H9 (cell line): ENCODE results near the gene ACP1. TPM values are rescaled to one million over a fixed set of nuclear protein-coding genes. Genes with fewer than 3 reads are reported as not detected.
A peak's percentile ranks its signal among the peaks of the same experiment; 100 is the strongest.

ENCODE experiments used
- DNase-seq: peaks from one replicate; pipeline ENCODE4 v3.0.0-alpha.2; 2017
- H2AFZ ChIP-seq: one replicate; pipeline ENCODE4 v1.6.1; 2013; ENCODE audit warnings: mild to moderate bottlenecking, low read length, control low read depth, moderate library complexity
- H2AK5ac ChIP-seq: 2 replicates; pipeline ENCODE4 v1.6.1; 2013; ENCODE audit warnings: low read length, control low read depth, mixed read lengths; ENCODE audit not compliant: insufficient read length
- H2BK120ac ChIP-seq: one replicate; pipeline ENCODE4 v1.6.1; 2013; ENCODE audit warnings: low read depth, mild to moderate bottlenecking, low read length, control low read depth, inconsistent platforms; ENCODE audit not compliant: poor library complexity, severe bottlenecking
- H2BK12ac ChIP-seq: 2 replicates; pipeline ENCODE4 v1.6.1; 2013; ENCODE audit warnings: low read length, control low read depth, mixed read lengths, low read depth; ENCODE audit not compliant: insufficient read length
- H2BK15ac ChIP-seq: 2 replicates; pipeline ENCODE4 v1.6.1; 2013; ENCODE audit warnings: low read depth, low read length, control low read depth
- H2BK20ac ChIP-seq: one replicate; pipeline ENCODE4 v1.6.1; 2013; ENCODE audit warnings: low read depth, mild to moderate bottlenecking, low read length, control low read depth, inconsistent platforms; ENCODE audit not compliant: poor library complexity, severe bottlenecking
- H2BK5ac ChIP-seq: 2 replicates; pipeline ENCODE4 v1.6.1; 2013; ENCODE audit warnings: low read length, control low read depth, mixed read lengths; ENCODE audit not compliant: insufficient read length
- H3K14ac ChIP-seq: 2 replicates; pipeline ENCODE4 v1.6.1; 2013; ENCODE audit warnings: low read length, control low read depth; ENCODE audit not compliant: insufficient read depth
- H3K18ac ChIP-seq: 2 replicates; pipeline ENCODE4 v1.6.1; 2013; ENCODE audit warnings: low read depth, mild to moderate bottlenecking, mixed read lengths, low read length, control low read depth; ENCODE audit not compliant: insufficient read length
- H3K23ac ChIP-seq: 2 replicates; pipeline ENCODE4 v1.6.1; 2013; ENCODE audit warnings: low read length, control low read depth, mixed read lengths, low read depth; ENCODE audit not compliant: insufficient read length
- H3K23me2 ChIP-seq: 2 replicates; pipeline ENCODE4 v1.6.1; 2013; ENCODE audit warnings: low read depth, mild to moderate bottlenecking, mixed read lengths, low read length, control low read depth; ENCODE audit not compliant: insufficient read length, poor library complexity, severe bottlenecking
- H3K27ac ChIP-seq: 2 replicates; pipeline ENCODE4 v1.5.1; 2013; ENCODE audit warnings: low read length, control low read depth, mixed read lengths, low read depth; ENCODE audit not compliant: insufficient read length
- H3K27me3 ChIP-seq: 2 replicates; pipeline ENCODE4 v1.6.1; 2013; ENCODE audit warnings: low read length, control low read depth, inconsistent platforms; ENCODE audit not compliant: insufficient read depth
- H3K4ac ChIP-seq: 2 replicates; pipeline ENCODE4 v1.6.1; 2013; ENCODE audit warnings: low read depth, mild to moderate bottlenecking, control low read depth, inconsistent platforms, low read length, moderate library complexity
- H3K4me1 ChIP-seq: 2 replicates; pipeline ENCODE4 v1.6.1; 2013; ENCODE audit warnings: low read length, control low read depth, inconsistent platforms; ENCODE audit not compliant: insufficient read depth
- H3K4me2 ChIP-seq: 2 replicates; pipeline ENCODE4 v1.6.1; 2013; ENCODE audit warnings: low read length, control low read depth, mixed read lengths; ENCODE audit not compliant: insufficient read length, insufficient read depth
- H3K56ac ChIP-seq: 2 replicates; pipeline ENCODE4 v1.6.1; 2013; ENCODE audit warnings: low read depth, mild to moderate bottlenecking, mixed read lengths, low read length, control low read depth; ENCODE audit not compliant: insufficient read length
- H3K79me1 ChIP-seq: 2 replicates; pipeline ENCODE4 v1.6.1; 2013; ENCODE audit warnings: low read depth, mild to moderate bottlenecking, moderate library complexity, low read length, control low read depth, inconsistent platforms; ENCODE audit not compliant: insufficient read depth, poor library complexity, severe bottlenecking
- H3K79me2 ChIP-seq: 2 replicates; pipeline ENCODE4 v1.6.1; 2013; ENCODE audit warnings: low read length, control low read depth, inconsistent platforms; ENCODE audit not compliant: insufficient read depth
- H3K9ac ChIP-seq: 2 replicates; pipeline ENCODE4 v1.6.1; 2013; ENCODE audit warnings: low read length, control low read depth, mixed read lengths; ENCODE audit not compliant: insufficient read length; ENCODE audit errors: extremely low read depth
- H3K9me3 ChIP-seq: one replicate; pipeline ENCODE4 v1.6.1; 2013; ENCODE audit warnings: low read depth, low read length, inconsistent platforms; ENCODE audit not compliant: control insufficient read depth
- H3T11ph ChIP-seq: one replicate; pipeline ENCODE4 v1.6.1; 2013; ENCODE audit warnings: mild to moderate bottlenecking, low read length, control low read depth, inconsistent platforms
- H4K20me1 ChIP-seq: one replicate; pipeline ENCODE4 v1.6.1; 2013; ENCODE audit not compliant: control insufficient read depth, insufficient read length, insufficient read depth
- H4K5ac ChIP-seq: 2 replicates; pipeline ENCODE4 v1.6.1; 2013; ENCODE audit warnings: low read depth, mild to moderate bottlenecking, mixed read lengths, low read length, control low read depth; ENCODE audit not compliant: insufficient read length
- H4K8ac ChIP-seq: replicated peaks from 2 replicates; pipeline ENCODE4 v1.6.1; 2013; ENCODE audit warnings: low read length, control low read depth, mixed read lengths, low read depth; ENCODE audit not compliant: insufficient read length
- H4K91ac ChIP-seq: 2 replicates; pipeline ENCODE4 v1.6.1; 2013; ENCODE audit warnings: low read depth, mild to moderate bottlenecking, moderate library complexity, mixed read lengths, low read length, control low read depth; ENCODE audit not compliant: insufficient read length
- H3K27ac Mint-ChIP-seq, 3 experiments: 2 replicates in 2 of 3; 3 replicates in 1 of 3; pipeline ENCODE4 v1.8.0; 2020 to 2021; ENCODE audit warnings: mixed read lengths in 3 of 3, mild to moderate bottlenecking in 1 of 3, moderate library complexity in 1 of 3
- H3K27me3 Mint-ChIP-seq: 2 replicates; pipeline ENCODE4 v1.8.0; 2021; ENCODE audit warnings: low read depth, mild to moderate bottlenecking, moderate library complexity, mixed read lengths
- H3K36me3 Mint-ChIP-seq, 3 experiments: 2 replicates in 2 of 3; 3 replicates in 1 of 3; pipeline ENCODE4 v1.8.0; 2020 to 2021; ENCODE audit warnings: low read depth in 3 of 3, mixed read lengths in 3 of 3; ENCODE audit not compliant: insufficient read depth in 1 of 3
- H3K4me1 Mint-ChIP-seq, 2 experiments: 2 replicates each; pipeline ENCODE4 v1.8.0; 2020; ENCODE audit warnings: mixed read lengths in 2 of 2
- H3K4me3 Mint-ChIP-seq, 2 experiments: 2 replicates in 1 of 2; 3 replicates in 1 of 2; pipeline ENCODE4 v1.8.0; 2020 to 2021; ENCODE audit warnings: mild to moderate bottlenecking in 2 of 2, mixed read lengths in 2 of 2, moderate library complexity in 1 of 2
- H3K9me3 Mint-ChIP-seq, 2 experiments: 2 replicates in 1 of 2; 3 replicates in 1 of 2; pipeline ENCODE4 v1.8.0; 2020; ENCODE audit warnings: mild to moderate bottlenecking in 2 of 2, mixed read lengths in 2 of 2, moderate library complexity in 1 of 2
- WGBS: extraction: QIAGEN DNeasy Blood & Tissue Kit; methylation state at CpG from one replicate; pipeline ENCODE4 v1.1.7; 2013; ENCODE audit warnings: missing lambda C conversion rate, low lambda C conversion rate, mixed read lengths; ENCODE audit not compliant: insufficient read length; ENCODE audit errors: extremely low coverage; 5-methylcytosine and 5-hydroxymethylcytosine counted together
- total RNA-seq: library from RNA; stranded (reverse); gene quantifications from 2 replicates; pipeline ENCODE4 v1.2.1, GENCODE V29; 2021
- TF ChIP-seq, protein P1 (sequence below): fragments of 200-600 bp; sonication (generic); conservative IDR thresholded peaks from 3 replicates; pipeline ENCODE4 v1.8.0; 2021; ENCODE audit warnings: antibody characterized with exemption, mild to moderate bottlenecking

Gene ACP1
- total RNA-seq, 1 experiment from 2014 or later = 143 TPM

DNA sequence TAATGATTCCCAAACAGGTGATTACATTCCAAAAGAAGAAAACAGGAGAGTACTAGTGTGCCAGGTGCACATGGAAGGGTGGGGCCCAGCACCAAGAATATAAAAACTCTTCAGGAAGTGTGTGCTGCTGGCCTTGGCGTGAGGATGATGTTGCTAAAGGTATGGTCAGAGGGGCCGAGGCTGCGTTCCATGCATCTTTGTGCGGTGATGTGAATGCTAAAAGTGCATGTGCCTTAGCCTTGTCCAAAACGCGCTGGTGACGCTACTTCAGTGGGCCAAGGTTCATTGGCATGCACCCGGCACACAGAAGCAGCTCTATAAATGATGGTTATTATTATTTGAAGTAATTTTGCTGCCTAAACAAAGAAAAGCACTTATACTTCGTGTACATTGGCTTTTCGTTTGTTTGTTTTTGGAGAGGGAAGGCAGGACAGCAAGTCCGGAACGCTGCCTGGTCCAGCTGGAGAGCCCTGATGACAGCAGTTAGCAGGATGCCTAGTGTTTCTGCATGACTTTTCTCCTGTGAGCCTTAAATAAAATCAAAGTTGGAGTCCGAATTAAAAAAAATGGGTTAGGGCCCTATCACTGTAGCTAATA lies 20.2 kb downstream of the ACP1 start:
- Histone ChIP-seq H3T11ph (no peak overlapping the region), H3K23me2 (peaks cover 16% of the 10 kb centered on the region), H2AFZ (no peak overlapping the region), H3K4ac (no peak overlapping the region), H4K20me1 (no peaks in the 10 kb centered on the region), H3K14ac (no peak overlapping the region), H3K79me1 (no peaks in the 10 kb centered on the region), H2BK120ac (no peak overlapping the region), H4K8ac (no peak overlapping the region), H2AK5ac (no peak overlapping the region), H3K9me3 (no peaks in the 10 kb centered on the region), H4K5ac (no peak overlapping the region), H3K4me2 (no peak overlapping the region), H3K27me3 (peaks cover 8% of the 10 kb centered on the region; the same call in 1 of the 2 replicates), H3K18ac (no peak overlapping the region), H3K27ac (no peak overlapping the region), H3K56ac (no peak overlapping the region), H4K91ac (no peak overlapping the region), H3K9ac (no peak overlapping the region), H2BK15ac (no peak overlapping the region), H2BK5ac (no peak overlapping the region), H3K23ac (no peak overlapping the region), H3K4me1 (peaks cover 16% of the 10 kb centered on the region), H3K79me2 (no peaks in the 10 kb centered on the region), H2BK12ac (no peak overlapping the region), H2BK20ac (no peak overlapping the region)
- no CpG with 5 or more reads among the region's 13 CpGs for WGBS
- H3K4me3 Mint-ChIP-seq = 0 out of 5 replicates have a peak overlapping the region, but pooled peaks of 1 of the 2 experiments have one; percentile 2
- DNase-seq = no peak
- TF ChIP-seq, protein P1, sequence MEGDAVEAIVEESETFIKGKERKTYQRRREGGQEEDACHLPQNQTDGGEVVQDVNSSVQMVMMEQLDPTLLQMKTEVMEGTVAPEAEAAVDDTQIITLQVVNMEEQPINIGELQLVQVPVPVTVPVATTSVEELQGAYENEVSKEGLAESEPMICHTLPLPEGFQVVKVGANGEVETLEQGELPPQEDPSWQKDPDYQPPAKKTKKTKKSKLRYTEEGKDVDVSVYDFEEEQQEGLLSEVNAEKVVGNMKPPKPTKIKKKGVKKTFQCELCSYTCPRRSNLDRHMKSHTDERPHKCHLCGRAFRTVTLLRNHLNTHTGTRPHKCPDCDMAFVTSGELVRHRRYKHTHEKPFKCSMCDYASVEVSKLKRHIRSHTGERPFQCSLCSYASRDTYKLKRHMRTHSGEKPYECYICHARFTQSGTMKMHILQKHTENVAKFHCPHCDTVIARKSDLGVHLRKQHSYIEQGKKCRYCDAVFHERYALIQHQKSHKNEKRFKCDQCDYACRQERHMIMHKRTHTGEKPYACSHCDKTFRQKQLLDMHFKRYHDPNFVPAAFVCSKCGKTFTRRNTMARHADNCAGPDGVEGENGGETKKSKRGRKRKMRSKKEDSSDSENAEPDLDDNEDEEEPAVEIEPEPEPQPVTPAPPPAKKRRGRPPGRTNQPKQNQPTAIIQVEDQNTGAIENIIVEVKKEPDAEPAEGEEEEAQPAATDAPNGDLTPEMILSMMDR = no peak
- H3K27ac Mint-ChIP-seq = no peak overlapping the region
- peaks cover 40 to 43% of the 10 kb centered on the region in 2 experiments for H3K4me1 Mint-ChIP-seq
- no peaks in the 10 kb centered on the region for H3K9me3 Mint-ChIP-seq
- peaks cover 46% of the 10 kb centered on the region for H3K27me3 Mint-ChIP-seq
- peaks cover 13 to 20% (median 17%) of the 10 kb centered on the region in 3 experiments for H3K36me3 Mint-ChIP-seq
